ENCODE data around the gene TYW3. TPM values are rescaled to one million over a fixed set of nuclear protein-coding genes. Genes with fewer than 3 reads are reported as not detected.

The TYW3 gene
- total and polyA plus RNA-seq, 2 of the 8 experiments (the other 6 are each of a cell fraction or from before 2014, with no cell fraction given), result 6.9 to 31.4 TPM

DNA sequence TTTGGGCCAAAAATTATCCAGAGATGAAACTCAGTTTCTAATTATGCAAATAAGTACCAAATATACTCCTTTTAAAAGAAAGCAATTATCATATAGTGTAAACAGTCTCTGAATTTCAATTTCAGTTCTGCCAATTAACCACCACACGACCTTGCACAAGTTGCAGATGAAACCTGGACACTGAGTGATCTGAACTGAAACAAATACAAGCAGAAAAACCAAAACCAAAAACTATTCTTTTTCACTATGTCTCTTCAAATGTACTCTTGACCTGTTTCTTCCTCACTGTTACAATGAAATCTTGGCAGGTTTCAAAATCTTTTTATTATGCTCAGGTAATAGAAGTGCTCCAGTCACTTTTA is 79.2 kb downstream of the TYW3 start:
- Histone ChIP-seq H3K4ac (replicated peaks; ENCODE audit: insufficient read length, low read depth, low read length) (no peak overlapping the region), H2AK5ac (ENCODE audit: low read depth, low read length) (no peak overlapping the region), H4K5ac (ENCODE audit: insufficient read length, low read depth, low read length) (no peak overlapping the region), H3K79me2 (ENCODE audit: control insufficient read depth in 1 of 2, insufficient read depth in 2 of 2, low read length in 2 of 2) (no peaks in the 10 kb centered on the region), H2BK20ac (ENCODE audit: low read length) (no peak overlapping the region), H3K36me3 (ENCODE audit: control insufficient read depth in 2 of 4, insufficient read depth in 4 of 4, low read length in 3 of 4) (no peaks in the 10 kb centered on the region), H3K9me3 (ENCODE audit: insufficient read depth in 2 of 2, low read depth in 1 of 2, low read length in 1 of 2) (no peaks in the 10 kb centered on the region), H3K9ac (replicated peaks in 1 of 4; ENCODE audit: extremely low read depth in 1 of 4, low read depth in 3 of 4, low read length in 3 of 4) (no peak overlapping the region), H4K91ac (replicated peaks; ENCODE audit: insufficient read length, low read length) (no peak overlapping the region), H3K23me2 (ENCODE audit: low read depth, low read length) (no peaks in the 10 kb centered on the region; the same call in 1 of the 2 replicates), H3K4me2 (ENCODE audit: insufficient read depth in 1 of 2, low read depth in 2 of 2, low read length in 2 of 2) (no peak overlapping the region), H2BK120ac (replicated peaks; ENCODE audit: low read depth, low read length) (no peak overlapping the region), H3K23ac (ENCODE audit: insufficient read length) (no peak overlapping the region), H2BK5ac (ENCODE audit: low read depth, low read length) (no peak overlapping the region), H3K56ac (replicated peaks; ENCODE audit: insufficient read length, low read depth, low read length) (no peak overlapping the region), H2AFZ (ENCODE audit: low read length) (no peak overlapping the region), H2BK15ac (ENCODE audit: low read length) (no peak overlapping the region), H3K27me3 (replicated peaks in 1 of 4; ENCODE audit: control insufficient read depth in 3 of 4, extremely low read depth in 1 of 4, insufficient read depth in 3 of 4, low read length in 3 of 4) (no peaks in the 10 kb centered on the region), H3K4me3 (ENCODE audit: extremely low read depth in 1 of 4, insufficient read depth in 2 of 4, low read depth in 3 of 4, low read length in 4 of 4) (no peak overlapping the region), H4K20me1 (replicated peaks in 1 of 2; ENCODE audit: control insufficient read depth in 1 of 2, insufficient read depth in 2 of 2, low read length in 2 of 2) (no peaks in the 10 kb centered on the region), H3K4me1 (replicated peaks in 1 of 4; ENCODE audit: control insufficient read depth in 3 of 4, insufficient read depth in 4 of 4, low read length in 3 of 4) (no peaks in the 10 kb centered on the region), H3K27ac (ENCODE audit: low read depth, low read length) (no peak overlapping the region), H3K79me1 (ENCODE audit: low read depth, low read length) (no peaks in the 10 kb centered on the region), H3K18ac (ENCODE audit: extremely low read depth, low read length) (no peak overlapping the region), H3K14ac (ENCODE audit: insufficient read length) (no peak overlapping the region), H4K8ac (ENCODE audit: extremely low read depth, insufficient read depth, low read length) (no peak overlapping the region), H2BK12ac (ENCODE audit: low read depth, low read length) (no peak overlapping the region)
- no peak for DNase-seq (ENCODE audit: low read depth in 1 of 2, low spot score in 2 of 2)
- WGBS, 2 experiments (ENCODE audit: extremely low coverage in 1 of 2, insufficient coverage in 1 of 2, insufficient read length in 1 of 2, insufficient replicate concordance in 2 of 2, low coverage in 1 of 2, low lambda C conversion rate in 2 of 2, missing lambda C conversion rate in 1 of 2), result 87% methylated on average over 1 of the region's 1 CpG; no CpG with 5 or more reads in 1 of the 2 experiments
- TF ChIP-seq RNF2 (IDR thresholded peaks at IDR 0.05; ENCODE audit: borderline replicate concordance, low read depth, low read length, missing control alignments, poor library complexity, severe bottlenecking) (no peak), CBX8 (IDR thresholded peaks at IDR 0.05; ENCODE audit: borderline replicate concordance, low read depth, low read length) (no peak), KDM4A (IDR thresholded peaks at IDR 0.05; ENCODE audit: low read depth, low read length, severe bottlenecking) (no peak), ZNF274 (IDR thresholded peaks at IDR 0.05; ENCODE audit: borderline replicate concordance, extremely low read depth, low read length) (no peak)
- FAIRE-seq, result no peak
- CTCF ChIA-PET (ENCODE audit: partially characterized antibody), result no interaction called here
- POLR2A ChIA-PET (ENCODE audit: partially characterized antibody), result no interaction called here
